ENCODE results near the gene KBTBD12. TPM values are rescaled to one million over a fixed set of nuclear protein-coding genes. Genes with fewer than 3 reads are reported as not detected.

KBTBD12 gene
- total RNA-seq, 1 donor from 2014 or later: 0.29 TPM

- H3K27ac Mint-ChIP-seq: no peak overlapping the region
- peaks cover 13% of the 10 kb centered on the region for H3K27me3 Mint-ChIP-seq
- H3K4me3 Mint-ChIP-seq (ENCODE audit: low read depth): no peak overlapping the region
- no peak for TF ChIP-seq CTCF (IDR thresholded peaks at IDR 0.05; ENCODE audit: unreplicated experiment)
- no peaks in the 10 kb centered on the region for H3K4me1 Mint-ChIP-seq (ENCODE audit: low read depth)
- no peaks in the 10 kb centered on the region for H3K36me3 Mint-ChIP-seq (ENCODE audit: insufficient read depth)
- H3K9me3 Mint-ChIP-seq (ENCODE audit: low read depth): peaks cover 6% of the 10 kb centered on the region
- no peak for DNase-seq (ENCODE audit: low spot score, unreplicated experiment)
Measured at GRCh38 chr3:127985216-127985615, 70.2 kb downstream of the KBTBD12 start.

- Mint-ChIP-seq H3K27me3 (peaks cover 13% of the 10 kb centered on the region), H3K9me3 (ENCODE audit: low read depth) (peaks cover 6% of the 10 kb centered on the region), H3K27ac (no peak overlapping the region), H3K4me3 (ENCODE audit: low read depth) (no peak overlapping the region), H3K36me3 (ENCODE audit: insufficient read depth) (no peaks in the 10 kb centered on the region), H3K4me1 (ENCODE audit: low read depth) (no peaks in the 10 kb centered on the region)
- TF ChIP-seq CTCF (IDR thresholded peaks at IDR 0.05; ENCODE audit: unreplicated experiment): no peak
- no peak for DNase-seq (ENCODE audit: low spot score, unreplicated experiment)
Measured at GRCh38 chr3:127985655-127986225, 70.7 kb downstream of the KBTBD12 start.

GRCh38 chr3:127986803-127987202 lies 71.8 kb downstream of the KBTBD12 start:
- no peak overlapping the region for H3K4me3 Mint-ChIP-seq (ENCODE audit: low read depth)
- H3K9me3 Mint-ChIP-seq (ENCODE audit: low read depth): no peaks in the 10 kb centered on the region
- H3K27me3 Mint-ChIP-seq: peaks cover 13% of the 10 kb centered on the region
- DNase-seq (ENCODE audit: low spot score, unreplicated experiment): no peak
- H3K4me1 Mint-ChIP-seq (ENCODE audit: low read depth): no peaks in the 10 kb centered on the region
- no peak overlapping the region for H3K27ac Mint-ChIP-seq
- H3K36me3 Mint-ChIP-seq (ENCODE audit: insufficient read depth): no peaks in the 10 kb centered on the region
- TF ChIP-seq CTCF (IDR thresholded peaks at IDR 0.05; ENCODE audit: unreplicated experiment): no peak

- no peak for DNase-seq (ENCODE audit: low spot score, unreplicated experiment)
- no peak overlapping the region for H3K27ac Mint-ChIP-seq
- H3K4me3 Mint-ChIP-seq (ENCODE audit: low read depth): no peak overlapping the region
- TF ChIP-seq CTCF (IDR thresholded peaks at IDR 0.05; ENCODE audit: unreplicated experiment): no peak
- no peaks in the 10 kb centered on the region for H3K36me3 Mint-ChIP-seq (ENCODE audit: insufficient read depth)
- peaks cover 9% of the 10 kb centered on the region for H3K27me3 Mint-ChIP-seq
- no peaks in the 10 kb centered on the region for H3K9me3 Mint-ChIP-seq (ENCODE audit: low read depth)
- no peaks in the 10 kb centered on the region for H3K4me1 Mint-ChIP-seq (ENCODE audit: low read depth)
Measured at GRCh38 chr3:127987309-127987995, 72.4 kb downstream of the KBTBD12 start.

GRCh38 chr3:127988770-127989557 lies 73.9 kb downstream of the KBTBD12 start:
- peaks cover 6% of the 10 kb centered on the region for H3K27me3 Mint-ChIP-seq
- H3K27ac Mint-ChIP-seq: no peak overlapping the region
- H3K4me1 Mint-ChIP-seq (ENCODE audit: low read depth): no peaks in the 10 kb centered on the region
- H3K9me3 Mint-ChIP-seq (ENCODE audit: low read depth): no peaks in the 10 kb centered on the region
- no peak overlapping the region for H3K4me3 Mint-ChIP-seq (ENCODE audit: low read depth)
- H3K36me3 Mint-ChIP-seq (ENCODE audit: insufficient read depth): no peaks in the 10 kb centered on the region
- TF ChIP-seq CTCF (IDR thresholded peaks at IDR 0.05; ENCODE audit: unreplicated experiment): no peak
- DNase-seq (ENCODE audit: low spot score, unreplicated experiment): no peak
